Karpas-422 (cell line): Measurements from ENCODE around the gene MAMDC4. TPM values are rescaled to one million over a fixed set of nuclear protein-coding genes. Genes with fewer than 3 reads are reported as not detected.

Source experiments
- DNase-seq: peaks from one replicate; pipeline ENCODE4 v3.0.0-alpha.2; 2015
- H2AFZ ChIP-seq: fragments of 200-600 bp; sonication (generic); 2 replicates; pipeline ENCODE4 v1.6.1; 2014; ENCODE audit warnings: antibody characterized with exemption, low read length, mixed read lengths
- H3K27ac ChIP-seq: fragments of 200-600 bp; sonication (generic); 2 replicates; pipeline ENCODE4 v1.5.1; 2014; ENCODE audit warnings: mild to moderate bottlenecking, low read length, moderate library complexity
- H3K27me3 ChIP-seq: fragments of 200-600 bp; sonication (generic); 2 replicates; pipeline ENCODE4 v1.6.1; 2014; ENCODE audit warnings: low read length, mixed read lengths
- H3K36me3 ChIP-seq: fragments of 200-600 bp; sonication (generic); 2 replicates; pipeline ENCODE4 v1.6.1; 2014; ENCODE audit warnings: low read length, mixed read lengths; ENCODE audit not compliant: insufficient read depth
- H3K4me1 ChIP-seq: fragments of 200-600 bp; sonication (generic); 2 replicates; pipeline ENCODE4 v1.6.1; 2014; ENCODE audit warnings: mild to moderate bottlenecking, low read length, mixed read lengths
- H3K4me2 ChIP-seq: fragments of 200-600 bp; sonication (generic); 2 replicates; pipeline ENCODE4 v1.6.1; 2014; ENCODE audit warnings: low read length, low read depth, mild to moderate bottlenecking; ENCODE audit not compliant: poor library complexity, severe bottlenecking
- H3K4me3 ChIP-seq: fragments of 200-600 bp; sonication (generic); 2 replicates; pipeline ENCODE4 v1.5.1; 2014; ENCODE audit warnings: mild to moderate bottlenecking, antibody characterized with exemption, low read length, mixed read lengths
- H3K79me2 ChIP-seq: fragments of 200-600 bp; sonication (generic); 2 replicates; pipeline ENCODE4 v1.6.1; 2014; ENCODE audit warnings: mild to moderate bottlenecking, low read length, mixed read lengths
- H3K9ac ChIP-seq: fragments of 200-600 bp; sonication (generic); 2 replicates; pipeline ENCODE4 v1.6.0; 2014; ENCODE audit warnings: low read length
- H3K9me2 ChIP-seq: fragments of 200-600 bp; sonication (generic), shearing (Covaris generic); replicated peaks from 2 replicates; pipeline ENCODE4 v1.6.0; 2014; ENCODE audit warnings: mild to moderate bottlenecking, low read length, moderate library complexity; ENCODE audit not compliant: insufficient read depth
- H3K9me3 ChIP-seq: fragments of 300-700, 200-600 bp; sonication (generic); 2 replicates; pipeline ENCODE4 v1.6.1; 2014; ENCODE audit warnings: low read length, mixed read lengths
- H4K20me1 ChIP-seq: fragments of 200-600 bp; sonication (generic); 2 replicates; pipeline ENCODE4 v1.6.1; 2014; ENCODE audit warnings: mild to moderate bottlenecking, antibody characterized with exemption, low read length, low read depth; ENCODE audit not compliant: insufficient read depth
- total RNA-seq: library from RNA; depleted of rRNA; stranded (reverse); fragments of >200 nt; shearing (Covaris generic); gene quantifications from 2 replicates; pipeline ENCODE4 v1.2.3, GENCODE V29; 2014; ENCODE audit warnings: low replicate concordance

MAMDC4 gene
- total RNA-seq, 1 experiment from 2014 or later = 7.9 TPM

GRCh38 chr9:136823136-136824046 is 28.8 kb upstream of the MAMDC4 start:
- Histone ChIP-seq H3K9ac (no peak overlapping the region), H3K9me3 (no peaks in the 10 kb centered on the region), H3K4me2 (no peak overlapping the region), H3K27ac (no peak overlapping the region), H3K27me3 (no peaks in the 10 kb centered on the region), H3K9me2 (no peaks in the 10 kb centered on the region), H4K20me1 (peaks cover 10% of the 10 kb centered on the region; the same call in 1 of the 2 replicates), H3K36me3 (no peaks in the 10 kb centered on the region), H3K4me3 (no peak overlapping the region), H3K79me2 (peaks cover 16% of the 10 kb centered on the region), H2AFZ (no peak overlapping the region), H3K4me1 (no peaks in the 10 kb centered on the region)
- no peak for DNase-seq

GRCh38 chr9:136824496-136825225 is 27.5 kb upstream of the MAMDC4 start:
- peaks cover 9% of the 10 kb centered on the region; the same call in 1 of the 2 replicates for H4K20me1 ChIP-seq
- H2AFZ ChIP-seq = no peak overlapping the region
- no peaks in the 10 kb centered on the region for H3K9me2 ChIP-seq
- H3K4me3 ChIP-seq = no peak overlapping the region
- no peak for DNase-seq
- no peak overlapping the region for H3K4me2 ChIP-seq
- no peak overlapping the region for H3K9ac ChIP-seq
- H3K9me3 ChIP-seq = no peaks in the 10 kb centered on the region
- no peaks in the 10 kb centered on the region for H3K27me3 ChIP-seq
- peaks cover 8% of the 10 kb centered on the region for H3K79me2 ChIP-seq
- no peaks in the 10 kb centered on the region for H3K36me3 ChIP-seq
- no peaks in the 10 kb centered on the region for H3K4me1 ChIP-seq
- no peak overlapping the region for H3K27ac ChIP-seq

DNA sequence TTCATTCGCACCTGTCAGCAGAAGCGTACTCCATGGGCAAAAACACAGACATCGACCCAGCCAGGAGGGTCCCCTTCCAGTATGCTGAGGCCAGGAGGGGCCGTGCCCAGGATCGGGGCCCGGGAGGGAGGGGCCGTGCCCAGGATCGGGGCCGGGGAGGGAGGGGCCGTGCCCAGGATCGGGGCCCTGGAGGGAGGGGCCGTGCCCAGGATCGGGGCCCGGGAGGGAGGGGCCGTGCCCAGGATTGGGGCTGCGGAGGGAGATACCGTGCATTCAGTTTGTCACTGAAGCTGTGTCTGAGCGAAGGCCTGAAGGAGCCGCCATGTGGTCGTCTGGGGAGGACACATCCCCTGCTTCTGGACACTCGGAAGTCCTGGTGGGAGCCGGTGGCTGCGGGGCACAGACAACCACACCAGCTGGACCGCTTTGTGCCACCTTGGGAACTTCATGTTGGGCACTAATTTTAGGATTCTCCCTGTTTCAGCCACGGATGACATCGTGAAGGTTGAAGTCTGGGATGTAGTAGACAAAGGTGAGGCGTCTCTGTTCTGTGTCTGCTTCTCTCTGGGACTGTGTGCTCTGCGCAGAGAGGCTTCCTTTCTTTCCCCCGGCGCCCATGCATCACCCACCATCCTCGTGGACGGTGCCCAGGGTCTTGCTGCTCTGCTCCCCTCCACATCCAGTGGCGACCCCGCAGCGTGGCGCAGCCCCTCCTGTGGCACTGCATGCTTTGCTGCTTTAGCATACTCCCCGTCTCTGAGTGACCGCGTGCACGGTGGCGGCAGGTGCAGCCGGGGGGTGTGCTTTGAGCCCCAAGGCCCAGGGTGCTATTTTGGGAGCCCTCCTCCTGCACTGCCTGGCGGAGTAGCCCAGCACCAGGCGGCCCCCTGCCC is 26.6 kb upstream of the MAMDC4 start:
- H4K20me1 ChIP-seq = 0 out of 2 replicates have a peak, but pooled peaks cover 6% of the 10 kb centered on the region
- H2AFZ ChIP-seq = no peak overlapping the region
- H3K4me1 ChIP-seq = no peaks in the 10 kb centered on the region
- no peaks in the 10 kb centered on the region for H3K9me3 ChIP-seq
- no peak for DNase-seq
- H3K27ac ChIP-seq = no peak overlapping the region
- no peak overlapping the region for H3K4me3 ChIP-seq
- H3K4me2 ChIP-seq = no peak overlapping the region
- no peaks in the 10 kb centered on the region for H3K9me2 ChIP-seq
- no peak overlapping the region for H3K9ac ChIP-seq
- no peaks in the 10 kb centered on the region for H3K27me3 ChIP-seq
- no peaks in the 10 kb centered on the region for H3K36me3 ChIP-seq
- peaks cover 6% of the 10 kb centered on the region for H3K79me2 ChIP-seq

DNA sequence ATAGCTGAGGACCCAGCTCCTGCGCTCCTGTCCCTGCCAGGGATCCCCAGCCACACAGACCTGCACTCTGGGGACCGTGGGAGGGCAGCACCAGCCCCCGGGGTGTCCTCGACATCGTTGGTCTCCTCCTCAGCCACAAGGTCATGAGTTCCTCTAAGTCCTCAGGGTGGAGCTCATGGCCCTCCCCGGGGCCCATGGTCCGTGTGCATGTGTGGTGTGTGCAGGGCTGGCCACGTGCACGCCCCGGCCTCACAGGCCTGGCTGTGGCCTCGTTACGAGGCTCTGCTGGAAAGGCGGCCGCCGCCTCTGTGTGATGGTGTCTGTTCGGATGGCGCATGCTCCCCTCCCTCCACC is 26.0 kb upstream of the MAMDC4 start:
- Histone ChIP-seq H3K9me2 (no peaks in the 10 kb centered on the region), H4K20me1 (no peaks in the 10 kb centered on the region), H3K9me3 (no peaks in the 10 kb centered on the region), H3K79me2 (peaks cover under 1% of the 10 kb centered on the region; the same call in 1 of the 2 replicates), H3K27ac (no peak overlapping the region), H3K4me2 (no peak overlapping the region), H3K27me3 (no peaks in the 10 kb centered on the region), H3K36me3 (no peaks in the 10 kb centered on the region), H2AFZ (no peak overlapping the region), H3K9ac (no peak overlapping the region), H3K4me3 (no peak overlapping the region), H3K4me1 (no peaks in the 10 kb centered on the region)
- no peak for DNase-seq

DNA sequence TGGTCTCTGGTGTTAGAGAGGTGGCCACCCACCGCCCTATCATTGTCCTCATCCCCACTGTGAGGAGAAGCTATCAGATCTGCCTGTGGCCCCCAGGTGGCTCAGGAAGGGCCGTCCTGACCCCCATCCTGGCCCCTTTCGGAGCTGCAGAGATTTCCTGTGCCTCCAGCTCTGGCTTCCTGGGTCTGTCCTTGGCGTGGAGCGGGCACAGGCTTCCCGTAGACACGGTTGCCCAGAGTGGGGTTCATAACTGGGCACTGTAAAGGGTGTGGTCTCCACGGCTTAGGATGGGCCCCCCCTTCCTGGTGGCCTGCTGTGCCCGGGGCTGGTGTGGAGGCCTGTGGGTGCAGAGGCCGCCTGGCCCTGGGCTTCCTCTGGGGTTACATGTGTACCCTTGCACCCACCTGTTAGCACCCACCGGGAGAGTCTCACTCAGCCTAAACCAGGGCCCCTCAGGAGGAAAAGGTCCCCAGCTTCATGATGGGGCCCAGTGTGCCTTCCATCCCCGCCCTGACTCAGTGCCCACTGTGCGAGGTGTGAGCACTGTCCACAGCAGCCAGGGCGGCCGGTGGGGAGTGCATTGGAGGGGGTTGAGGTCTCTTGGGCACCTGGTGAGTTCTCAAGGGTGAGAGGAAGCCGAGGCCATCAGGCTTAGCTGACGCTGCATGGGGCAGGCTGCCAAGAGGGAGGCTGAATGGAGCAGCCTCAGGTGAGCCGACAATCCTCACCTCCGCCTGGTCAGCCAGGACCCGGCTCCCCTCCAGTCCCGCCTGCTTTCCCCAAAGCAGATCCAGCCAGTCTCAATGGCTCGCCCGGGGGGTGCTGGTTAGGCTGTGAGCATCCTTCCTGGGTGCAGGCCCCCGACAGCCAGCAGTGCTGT is 25.2 kb upstream of the MAMDC4 start:
- Histone ChIP-seq H3K4me2 (no peak overlapping the region), H3K9ac (no peak overlapping the region), H3K4me3 (no peak overlapping the region), H3K9me3 (no peaks in the 10 kb centered on the region), H2AFZ (no peak overlapping the region), H3K4me1 (no peaks in the 10 kb centered on the region), H3K9me2 (no peaks in the 10 kb centered on the region), H3K27ac (no peak overlapping the region), H3K27me3 (no peaks in the 10 kb centered on the region), H3K36me3 (no peaks in the 10 kb centered on the region), H4K20me1 (no peaks in the 10 kb centered on the region), H3K79me2 (no peaks in the 10 kb centered on the region)
- no peak for DNase-seq

- H2AFZ ChIP-seq = no peak overlapping the region
- H3K9me3 ChIP-seq = no peaks in the 10 kb centered on the region
- no peak for DNase-seq
- no peaks in the 10 kb centered on the region for H4K20me1 ChIP-seq
- H3K4me3 ChIP-seq = no peak overlapping the region
- no peak overlapping the region for H3K4me2 ChIP-seq
- no peaks in the 10 kb centered on the region for H3K79me2 ChIP-seq
- H3K9ac ChIP-seq = no peak overlapping the region
- no peaks in the 10 kb centered on the region for H3K4me1 ChIP-seq
- no peaks in the 10 kb centered on the region for H3K9me2 ChIP-seq
- H3K27ac ChIP-seq = no peak overlapping the region
- H3K36me3 ChIP-seq = no peaks in the 10 kb centered on the region
- H3K27me3 ChIP-seq = no peaks in the 10 kb centered on the region
These were observed 24.2 kb upstream of the MAMDC4 start for GRCh38 chr9:136827794-136828473.

DNA sequence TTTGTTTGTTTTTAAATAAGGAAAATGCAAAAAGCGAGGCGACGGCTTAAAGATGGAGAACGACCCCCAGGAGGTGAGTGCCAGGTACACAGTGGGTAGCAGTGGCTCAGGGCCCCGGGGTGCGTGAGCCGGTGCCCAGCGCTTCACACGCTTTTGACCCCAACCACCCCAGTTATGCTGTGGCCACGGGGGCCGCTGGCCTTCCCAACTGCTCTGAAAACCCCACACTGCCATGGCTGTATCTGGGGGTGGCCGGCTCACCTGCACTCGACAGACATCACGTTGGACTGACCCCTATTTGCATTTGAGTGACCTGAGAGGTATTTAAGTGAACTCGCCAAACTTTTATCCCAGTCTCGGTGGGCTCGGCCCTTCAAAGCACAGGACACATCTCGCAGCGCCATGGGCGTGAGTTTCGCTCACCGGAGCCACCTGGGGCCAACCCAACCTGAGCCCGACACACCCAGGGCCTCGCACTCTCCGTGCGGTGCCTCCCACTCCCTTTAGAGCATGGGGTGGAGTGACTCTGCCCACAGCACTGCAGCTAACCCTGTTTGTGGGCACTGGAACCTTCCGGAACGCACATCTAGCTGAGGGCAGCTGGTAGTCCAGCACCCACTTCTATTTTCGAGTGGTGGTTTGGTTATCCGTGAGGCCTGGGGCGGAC is 23.5 kb upstream of the MAMDC4 start:
- no peaks in the 10 kb centered on the region for H3K36me3 ChIP-seq
- H3K4me3 ChIP-seq = no peak overlapping the region
- H3K27me3 ChIP-seq = no peaks in the 10 kb centered on the region
- no peak overlapping the region for H3K27ac ChIP-seq
- no peaks in the 10 kb centered on the region for H4K20me1 ChIP-seq
- H2AFZ ChIP-seq = no peak overlapping the region
- no peaks in the 10 kb centered on the region for H3K4me1 ChIP-seq
- no peak for DNase-seq
- no peak overlapping the region for H3K9ac ChIP-seq
- no peak overlapping the region for H3K4me2 ChIP-seq
- no peaks in the 10 kb centered on the region for H3K9me3 ChIP-seq
- no peaks in the 10 kb centered on the region for H3K79me2 ChIP-seq
- no peaks in the 10 kb centered on the region for H3K9me2 ChIP-seq
